Gastroesophageal sphincter (tissue), 3 donors: ENCODE results near the gene DOCK4.

Experiments used
- EP300 ChIP-seq: sonication (generic); formaldehyde crosslinking; IDR thresholded peaks from one replicate; pipeline ENCODE4 v1.6.1; 2017; ENCODE audit warnings: antibody characterized with exemption, mild to moderate bottlenecking
- POLR2A ChIP-seq, 2 donors: fragments of 450-650 bp; IDR thresholded peaks; one replicate each; pipeline ENCODE4 v1.6.1; 2017; ENCODE audit warnings: antibody characterized with exemption in 2 of 2, mild to moderate bottlenecking in 2 of 2, moderate library complexity in 1 of 2
- POLR2AphosphoS5 ChIP-seq: sonication (generic); formaldehyde crosslinking; IDR thresholded peaks from one replicate; pipeline ENCODE4 v1.6.1; 2017; ENCODE audit warnings: antibody characterized with exemption
- TF ChIP-seq, protein P1 (sequence below), 4 experiments: fragments of 200-600 bp in 2 of 4; fragments of 450-650 bp in 2 of 4; sonication (generic) in 1 of 4; IDR thresholded peaks; one replicate each; pipeline ENCODE4 v1.5.1; 2017 to 2019; ENCODE audit warnings: antibody characterized with exemption in 4 of 4, mild to moderate bottlenecking in 2 of 4, moderate library complexity in 2 of 4

DNA sequence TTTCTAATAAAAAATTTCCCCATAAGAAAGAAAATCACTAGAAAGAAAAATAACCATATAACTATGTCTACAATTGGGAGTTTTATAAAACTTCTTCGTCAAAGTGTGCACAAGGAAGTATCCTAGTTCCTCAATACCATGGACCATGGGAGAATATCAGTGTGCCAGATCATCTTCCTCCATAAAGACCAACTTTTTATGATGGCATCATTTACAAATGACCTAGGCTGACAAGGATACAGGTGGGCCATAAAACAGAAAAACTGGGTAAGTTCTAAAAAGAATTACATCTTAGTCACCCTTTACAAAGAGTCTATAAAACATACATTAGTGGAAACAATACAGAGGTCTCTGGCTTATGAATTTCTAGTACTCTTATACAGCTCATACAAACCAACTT, 303.2 kb downstream of the DOCK4 start:
- TF ChIP-seq, protein P1, sequence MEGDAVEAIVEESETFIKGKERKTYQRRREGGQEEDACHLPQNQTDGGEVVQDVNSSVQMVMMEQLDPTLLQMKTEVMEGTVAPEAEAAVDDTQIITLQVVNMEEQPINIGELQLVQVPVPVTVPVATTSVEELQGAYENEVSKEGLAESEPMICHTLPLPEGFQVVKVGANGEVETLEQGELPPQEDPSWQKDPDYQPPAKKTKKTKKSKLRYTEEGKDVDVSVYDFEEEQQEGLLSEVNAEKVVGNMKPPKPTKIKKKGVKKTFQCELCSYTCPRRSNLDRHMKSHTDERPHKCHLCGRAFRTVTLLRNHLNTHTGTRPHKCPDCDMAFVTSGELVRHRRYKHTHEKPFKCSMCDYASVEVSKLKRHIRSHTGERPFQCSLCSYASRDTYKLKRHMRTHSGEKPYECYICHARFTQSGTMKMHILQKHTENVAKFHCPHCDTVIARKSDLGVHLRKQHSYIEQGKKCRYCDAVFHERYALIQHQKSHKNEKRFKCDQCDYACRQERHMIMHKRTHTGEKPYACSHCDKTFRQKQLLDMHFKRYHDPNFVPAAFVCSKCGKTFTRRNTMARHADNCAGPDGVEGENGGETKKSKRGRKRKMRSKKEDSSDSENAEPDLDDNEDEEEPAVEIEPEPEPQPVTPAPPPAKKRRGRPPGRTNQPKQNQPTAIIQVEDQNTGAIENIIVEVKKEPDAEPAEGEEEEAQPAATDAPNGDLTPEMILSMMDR (IDR thresholded peaks at IDR 0.05) = no peak
- no peak for TF ChIP-seq POLR2AphosphoS5
- TF ChIP-seq POLR2A (IDR thresholded peaks at IDR 0.05) = no peak
- no peak for TF ChIP-seq EP300
